Measurements from ENCODE around the gene CSTB.
"Not testable (repeated sequence)": the region's sequence is repeated elsewhere in the genome, so short reads cannot be mapped to it uniquely, and the experiment has no call there.

The CSTB gene

GRCh38 chr21:43775795-43776430 is at the start of gene CSTB:
Gene CSTB (minus strand): TSS chr21:43776308. CDS start chr21:43776269, 39 bp downstream.
- FAIRE-seq, result no peak

- FAIRE-seq, result no peak
These were observed 49.3 kb upstream of the CSTB start for GRCh38 chr21:43825242-43825935.

- FAIRE-seq, result no peak
These were observed 48.5 kb upstream of the CSTB start for GRCh38 chr21:43824333-43825241.

GRCh38 chr21:43822741-43823140 is 46.6 kb upstream of the CSTB start:
- FAIRE-seq, result not testable (repeated sequence)

GRCh38 chr21:43822166-43822565 is 46.1 kb upstream of the CSTB start:
- FAIRE-seq, result not testable (repeated sequence)

- no peak for FAIRE-seq
These were observed 44.4 kb upstream of the CSTB start for GRCh38 chr21:43820466-43820865.

- FAIRE-seq, result no peak
These were observed 43.6 kb upstream of the CSTB start for GRCh38 chr21:43819511-43820405.

- FAIRE-seq, result no peak
These were observed 42.6 kb upstream of the CSTB start for GRCh38 chr21:43818685-43819084.

GRCh38 chr21:43817157-43818086 is 41.3 kb upstream of the CSTB start:
- no peak for FAIRE-seq

- FAIRE-seq, result no peak
These were observed 40.5 kb upstream of the CSTB start for GRCh38 chr21:43816611-43817071.

- FAIRE-seq, result no peak
These were observed 39.9 kb upstream of the CSTB start for GRCh38 chr21:43815991-43816390.

GRCh38 chr21:43815107-43815613 is 39.1 kb upstream of the CSTB start:
- no peak for FAIRE-seq

GRCh38 chr21:43814215-43815106 is 38.4 kb upstream of the CSTB start:
- FAIRE-seq, result no peak

GRCh38 chr21:43813656-43813980 is 37.5 kb upstream of the CSTB start:
- no peak for FAIRE-seq

GRCh38 chr21:43812957-43813655 is 37.0 kb upstream of the CSTB start:
- FAIRE-seq, result no peak

- no peak for FAIRE-seq
These were observed 36.2 kb upstream of the CSTB start for GRCh38 chr21:43812139-43812821.

- no peak for FAIRE-seq
These were observed 35.4 kb upstream of the CSTB start for GRCh38 chr21:43811262-43812105.

Data from endometrium (tissue), 2 donors.